ENCODE results near the gene IGF1R.

IGF1R gene

DNA sequence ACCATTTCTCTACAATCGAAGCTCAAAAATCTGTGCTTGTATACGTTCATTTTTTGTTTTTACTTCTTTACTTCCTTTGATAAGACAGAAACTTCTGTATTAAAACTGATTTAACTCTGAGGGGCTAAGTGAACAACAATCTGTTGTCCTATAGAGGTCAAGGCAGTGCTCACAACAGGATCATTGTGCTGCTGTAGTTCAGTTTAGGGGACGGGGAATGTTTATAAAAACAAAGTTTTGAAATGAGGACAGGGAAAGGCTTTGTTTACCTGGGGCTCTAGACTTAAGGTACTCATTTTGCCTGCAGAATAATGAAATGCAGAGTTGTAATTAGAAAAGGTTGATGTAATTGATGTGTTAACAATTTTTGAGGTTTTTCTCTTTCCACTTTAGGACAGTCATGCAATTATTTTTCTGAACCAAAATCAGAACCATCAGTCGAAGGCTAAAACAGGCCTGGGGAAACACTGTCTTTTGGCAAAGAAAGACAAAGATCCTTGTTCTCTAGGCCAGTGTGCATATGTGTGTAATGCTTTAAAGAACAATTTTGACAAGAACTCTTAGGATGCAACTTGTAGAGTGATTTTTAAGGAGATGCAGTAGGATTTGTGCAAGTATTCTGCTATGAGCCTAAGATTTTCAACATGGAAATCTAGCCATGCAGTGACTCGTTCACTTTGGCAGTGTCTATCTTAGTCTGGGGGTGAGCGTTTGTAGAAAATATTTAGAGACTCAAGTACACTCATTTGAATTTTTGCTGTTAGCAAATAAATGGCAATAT is 194.0 kb downstream of the IGF1R start:
- CTCF ChIA-PET: interaction anchor here (1.3 to 1.8 kb wide), 2 partner anchors 9 to 39 kb away, joined by 3 to 5 read pairs; no protein-coding TSS in a partner anchor

DNA sequence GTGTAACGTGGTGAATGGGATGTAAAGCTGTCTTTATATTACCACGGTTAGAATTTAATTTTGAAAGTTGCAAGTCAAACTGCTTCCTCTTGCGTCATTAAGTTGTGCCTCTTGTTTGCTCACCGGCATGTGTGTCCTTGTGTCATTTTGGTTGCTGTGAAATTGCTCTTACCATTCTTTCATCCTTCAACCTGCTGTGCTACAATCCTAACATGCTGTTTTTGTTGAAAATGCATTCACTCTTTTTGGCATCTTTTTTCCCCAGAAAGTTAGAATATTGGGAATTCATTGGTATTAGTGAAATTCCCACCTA is 194.6 kb downstream of the IGF1R start:
- ChIA-PET POLR2A (no interaction called here), CTCF (interaction anchor here (1.8 kb wide), 1 partner anchor 9 kb away, joined by 5 read pairs; no protein-coding TSS in a partner anchor)
- DNase-seq (ENCODE audit: extremely low spot score): no peak
- TF ChIP-seq, protein P1, sequence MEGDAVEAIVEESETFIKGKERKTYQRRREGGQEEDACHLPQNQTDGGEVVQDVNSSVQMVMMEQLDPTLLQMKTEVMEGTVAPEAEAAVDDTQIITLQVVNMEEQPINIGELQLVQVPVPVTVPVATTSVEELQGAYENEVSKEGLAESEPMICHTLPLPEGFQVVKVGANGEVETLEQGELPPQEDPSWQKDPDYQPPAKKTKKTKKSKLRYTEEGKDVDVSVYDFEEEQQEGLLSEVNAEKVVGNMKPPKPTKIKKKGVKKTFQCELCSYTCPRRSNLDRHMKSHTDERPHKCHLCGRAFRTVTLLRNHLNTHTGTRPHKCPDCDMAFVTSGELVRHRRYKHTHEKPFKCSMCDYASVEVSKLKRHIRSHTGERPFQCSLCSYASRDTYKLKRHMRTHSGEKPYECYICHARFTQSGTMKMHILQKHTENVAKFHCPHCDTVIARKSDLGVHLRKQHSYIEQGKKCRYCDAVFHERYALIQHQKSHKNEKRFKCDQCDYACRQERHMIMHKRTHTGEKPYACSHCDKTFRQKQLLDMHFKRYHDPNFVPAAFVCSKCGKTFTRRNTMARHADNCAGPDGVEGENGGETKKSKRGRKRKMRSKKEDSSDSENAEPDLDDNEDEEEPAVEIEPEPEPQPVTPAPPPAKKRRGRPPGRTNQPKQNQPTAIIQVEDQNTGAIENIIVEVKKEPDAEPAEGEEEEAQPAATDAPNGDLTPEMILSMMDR (IDR thresholded peaks at IDR 0.05; ENCODE audit: control extremely low read depth, extremely low read depth, low read depth, missing control alignments): no peak

More for the DNA sequence above, 194.0 kb downstream of the IGF1R start:
- POLR2A ChIA-PET: no interaction called here
- no peak for DNase-seq (ENCODE audit: extremely low spot score)
- TF ChIP-seq, protein P1 (IDR thresholded peaks at IDR 0.05; ENCODE audit: control extremely low read depth, extremely low read depth, low read depth, missing control alignments): no peak

DNA sequence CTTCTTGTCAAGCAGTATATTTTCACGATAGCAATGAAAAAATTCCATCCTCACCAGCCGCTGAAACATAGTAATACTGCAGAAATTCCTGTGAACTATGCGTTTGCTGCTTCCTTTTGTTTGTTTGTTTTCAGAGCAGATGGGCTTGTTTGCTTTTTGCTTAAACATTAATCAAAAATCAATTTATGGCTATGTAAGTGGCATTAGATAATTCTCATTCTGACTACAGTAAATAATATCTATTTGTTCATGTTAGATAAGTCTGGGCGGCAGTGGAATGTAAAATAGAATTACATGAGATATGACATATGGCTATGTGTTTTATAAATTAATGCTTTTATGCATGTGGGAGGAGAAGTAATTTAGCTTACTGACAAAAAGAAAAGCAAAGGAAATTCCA is 195.5 kb downstream of the IGF1R start:
- ChIA-PET CTCF (interaction anchor here (1.8 kb wide), 1 partner anchor 10 kb away, joined by 5 read pairs; no protein-coding TSS in a partner anchor), POLR2A (no interaction called here)
- TF ChIP-seq, protein P1 (IDR thresholded peaks at IDR 0.05; ENCODE audit: control extremely low read depth, extremely low read depth, low read depth, missing control alignments): no peak
- DNase-seq (ENCODE audit: extremely low spot score): no peak

DNA sequence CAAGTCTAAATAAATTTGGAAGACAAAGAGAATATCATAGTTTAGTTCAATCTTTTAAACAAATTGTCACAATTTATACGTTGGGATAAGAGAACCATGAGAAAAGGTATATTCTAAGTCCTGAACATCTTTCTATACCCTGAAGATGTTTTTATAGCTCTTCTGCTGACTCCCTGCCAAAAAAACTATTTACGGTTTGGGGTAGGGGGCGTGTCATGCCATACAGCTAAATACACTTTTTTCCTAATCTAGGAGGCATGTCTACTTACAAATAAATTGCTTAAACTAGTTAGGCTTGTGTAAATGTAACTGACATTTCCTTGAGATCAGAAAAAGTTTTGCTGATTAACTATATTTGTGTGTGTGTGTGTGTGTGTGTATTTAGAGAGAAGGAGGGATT is 195.9 kb downstream of the IGF1R start:
- POLR2A ChIA-PET: no interaction called here

DNA sequence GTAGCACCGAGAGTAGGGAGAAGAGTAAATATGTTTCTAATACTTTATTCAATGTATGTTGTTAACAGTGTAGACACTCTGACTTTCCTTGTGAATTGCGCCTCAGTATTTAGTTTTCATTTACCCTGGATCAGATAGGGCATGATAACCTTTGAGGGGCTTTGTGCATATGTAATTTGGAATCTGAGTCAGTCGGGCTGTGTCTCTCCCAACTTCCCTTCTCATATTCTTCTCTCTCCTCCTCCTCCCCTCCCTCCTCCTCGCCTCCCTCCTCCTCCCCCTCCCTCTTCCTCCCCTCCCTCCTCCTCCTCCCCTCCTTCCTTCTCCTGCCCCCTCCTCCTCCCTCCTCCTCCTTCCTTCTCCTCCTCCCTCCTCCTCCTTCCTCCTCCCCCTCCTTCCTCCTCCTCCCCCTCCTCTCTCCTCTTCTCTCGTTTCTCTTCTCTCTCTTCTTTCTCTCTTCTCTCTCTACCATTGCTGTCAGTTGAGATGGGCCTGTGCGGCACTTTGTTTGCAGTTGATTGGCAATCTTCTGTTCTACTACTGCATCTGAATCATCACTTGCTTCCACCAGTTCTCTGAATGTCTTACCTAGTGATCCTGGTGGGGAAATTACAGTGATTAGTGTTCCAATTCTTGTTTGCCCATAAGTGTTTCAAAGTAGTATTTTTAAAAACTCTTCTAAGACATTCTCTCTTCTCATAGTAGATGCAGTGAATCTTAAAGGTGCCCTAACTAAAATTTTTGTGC is 197.0 kb downstream of the IGF1R start:
- ChIA-PET POLR2A (no interaction called here), CTCF (interaction anchor here (3.2 kb wide), 1 partner anchor 37 kb away, joined by 9 read pairs; no protein-coding TSS in a partner anchor)
- no peak for DNase-seq (ENCODE audit: extremely low spot score)

More for the DNA sequence above, 195.9 kb downstream of the IGF1R start:
- no peak for DNase-seq (ENCODE audit: extremely low spot score)
- TF ChIP-seq, protein P1 (IDR thresholded peaks at IDR 0.05; ENCODE audit: control extremely low read depth, extremely low read depth, low read depth, missing control alignments): no peak
- CTCF ChIA-PET: interaction anchor here (1.8 kb wide), 1 partner anchor 11 kb away, joined by 5 read pairs; no protein-coding TSS in a partner anchor

DNA sequence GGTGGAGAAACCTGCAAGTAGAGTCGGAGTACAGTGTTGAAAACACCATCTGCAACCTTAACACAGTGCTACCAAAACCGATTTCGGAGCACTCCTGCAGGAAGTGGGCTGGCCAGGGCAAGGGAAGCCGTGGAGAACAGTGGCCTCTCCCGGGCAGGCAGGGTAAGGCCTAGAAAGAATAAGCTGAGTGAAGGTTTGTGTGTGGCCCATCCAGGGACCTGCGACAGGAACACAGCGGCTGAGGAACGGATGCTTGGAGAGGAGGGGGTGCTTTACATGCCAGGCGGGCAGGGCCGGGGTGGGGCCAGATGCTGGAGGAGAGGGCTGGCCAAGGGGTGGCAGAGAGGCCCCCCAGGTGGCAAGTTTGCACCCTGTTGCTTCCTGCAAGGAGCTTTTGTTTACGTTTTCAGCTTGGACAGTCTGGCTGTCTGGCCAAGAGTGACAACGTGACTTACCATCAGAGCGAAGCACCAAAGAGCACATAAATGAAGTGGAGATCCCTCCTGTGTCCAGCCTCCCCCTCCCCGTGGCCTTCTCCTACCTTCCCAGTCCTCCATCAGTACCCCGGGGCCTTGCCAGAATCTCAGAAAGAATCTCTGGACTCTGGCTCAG is 202.7 kb downstream of the IGF1R start:
- TF ChIP-seq, protein P1 (IDR thresholded peaks at IDR 0.05; ENCODE audit: control extremely low read depth, extremely low read depth, low read depth, missing control alignments): peak; percentile 60
- CTCF ChIA-PET: interaction anchor here (0.6 to 1.8 kb wide), 15 partner anchors 12 to 362 kb away, joined by 3 to 5 read pairs (median 3); no protein-coding TSS in a partner anchor
- POLR2A ChIA-PET: no interaction called here
- peak; percentile 45 for DNase-seq (ENCODE audit: extremely low spot score)

More for the DNA sequence above, 197.0 kb downstream of the IGF1R start:
- TF ChIP-seq, protein P1 (IDR thresholded peaks at IDR 0.05; ENCODE audit: control extremely low read depth, extremely low read depth, low read depth, missing control alignments): no peak

All from GM10248 (cell line).